GM12872 (cell line): ENCODE data around the gene ADISSP.

Experiments
- CTCF ChIP-seq: IDR thresholded peaks from 3 replicates; pipeline ENCODE4 v1.5.1; 2011; ENCODE audit warnings: low read depth, mild to moderate bottlenecking, low read length, moderate library complexity; ENCODE audit not compliant: insufficient read depth

ADISSP gene

GRCh38 chr20:3796477-3797225 lies 29.1 kb upstream of the ADISSP start:
- TF ChIP-seq CTCF = no peak

DNA sequence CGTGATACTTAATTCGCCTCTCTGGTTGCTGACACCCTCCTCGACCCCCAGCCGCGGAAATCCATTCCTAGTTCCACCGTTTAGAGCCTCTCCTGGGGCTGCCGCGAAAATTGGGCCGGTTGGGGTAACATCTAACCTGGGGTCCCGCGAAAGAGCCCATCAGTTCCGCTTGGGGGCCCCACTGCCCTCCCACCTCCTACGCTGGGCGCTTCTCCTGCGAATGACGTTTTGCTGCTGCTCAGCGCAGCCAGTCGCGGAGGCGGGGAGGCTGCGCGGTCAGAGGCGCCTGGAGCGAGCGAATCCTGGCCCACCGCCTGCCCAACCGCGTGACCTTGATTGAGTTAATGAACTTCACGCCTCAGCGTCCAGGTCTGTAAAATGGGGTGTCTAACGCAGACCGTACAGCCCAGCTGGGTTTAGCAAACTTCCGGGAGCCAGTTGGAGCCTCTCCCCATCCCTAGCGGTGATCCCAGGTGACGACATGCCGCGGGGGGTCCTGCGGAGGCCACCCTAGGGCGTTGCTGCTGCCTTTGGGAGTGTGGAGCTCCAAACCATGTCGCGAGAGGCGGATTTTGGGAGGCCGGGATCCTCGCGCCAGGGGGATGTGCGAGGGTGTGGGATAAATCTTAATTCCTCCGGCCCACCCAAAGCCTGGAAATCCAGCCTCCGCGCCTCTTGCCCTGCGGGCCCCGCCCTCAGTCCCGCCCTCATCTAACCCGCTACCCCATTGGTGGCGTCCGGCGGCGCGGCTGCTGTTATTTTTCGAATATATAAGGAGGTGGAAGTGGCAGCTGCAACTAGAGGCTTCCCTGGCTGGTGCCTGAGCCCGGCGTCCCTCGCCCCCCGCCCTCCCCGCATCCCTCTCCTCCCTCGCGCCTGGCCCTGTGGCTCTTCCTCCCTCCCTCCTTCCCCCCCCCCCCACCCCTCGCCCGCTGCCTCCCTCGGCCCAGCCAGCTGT lies 28.2 kb upstream of the ADISSP start, which contains the start of gene CDC25B:
Gene CDC25B (plus strand): TSS at position 800 of the 958 bp plus-strand sequence. CDS start 222 bp downstream, outside the sequence.
- TF ChIP-seq CTCF = peak; percentile 58

GRCh38 chr20:3794701-3795420 lies 27.3 kb upstream of the ADISSP start:
- TF ChIP-seq CTCF = no peak

DNA sequence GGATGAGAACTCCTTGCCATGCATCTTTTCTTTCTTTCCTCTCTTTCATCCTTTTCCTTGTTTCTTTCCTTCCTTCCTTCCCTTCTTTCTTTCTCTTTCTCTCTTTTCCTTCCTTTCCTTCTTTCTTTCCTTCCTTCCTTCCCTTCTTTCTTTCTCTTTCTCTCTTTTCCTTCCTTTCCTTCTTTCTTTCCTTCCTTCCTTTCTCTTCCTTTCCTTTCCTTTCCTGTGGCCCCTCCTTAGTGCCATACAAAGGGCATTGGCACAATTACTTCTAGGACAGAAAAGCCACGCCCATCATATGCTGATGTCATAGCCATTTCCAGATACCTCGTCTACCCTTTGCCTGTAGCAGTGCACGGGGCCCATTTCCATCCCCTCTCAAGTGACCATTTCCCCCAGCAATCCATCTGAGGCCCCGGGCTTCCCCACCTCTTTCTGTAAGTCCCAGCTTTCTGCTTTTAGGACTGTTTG lies 21.2 kb upstream of the ADISSP start:
- TF ChIP-seq CTCF = no peak

DNA sequence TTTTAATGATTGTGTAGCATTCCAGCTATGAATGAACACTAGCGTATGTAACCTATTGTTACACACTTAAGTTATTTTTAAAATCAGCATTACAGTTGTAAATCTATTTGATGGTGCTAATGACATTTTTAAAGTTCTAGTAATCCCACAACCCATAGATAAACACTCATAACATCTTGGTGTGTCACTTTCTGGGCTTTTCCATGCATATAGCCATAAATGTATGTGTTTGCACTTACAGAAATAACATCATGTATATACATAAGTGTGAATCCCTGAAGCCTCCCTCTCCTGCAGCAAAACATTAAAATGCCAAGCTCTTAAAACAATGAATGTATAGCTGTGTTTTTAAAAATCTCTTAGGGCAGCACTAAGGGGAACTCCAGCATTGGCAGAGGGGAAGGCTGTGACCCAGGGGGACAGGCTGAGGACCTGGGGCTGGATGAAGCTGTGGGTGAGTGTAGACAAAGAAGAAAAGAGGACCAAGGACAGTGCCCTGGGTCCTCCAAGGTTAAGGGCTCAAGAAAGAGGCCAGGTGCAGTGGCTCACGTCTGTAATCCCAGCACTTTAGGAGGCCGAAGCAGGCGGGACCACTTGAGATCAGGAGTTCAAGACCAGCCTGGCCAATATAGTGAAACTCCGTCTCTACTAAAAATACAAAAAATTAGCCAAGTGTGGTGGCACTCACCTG lies 19.9 kb upstream of the ADISSP start:
- no peak for TF ChIP-seq CTCF

DNA sequence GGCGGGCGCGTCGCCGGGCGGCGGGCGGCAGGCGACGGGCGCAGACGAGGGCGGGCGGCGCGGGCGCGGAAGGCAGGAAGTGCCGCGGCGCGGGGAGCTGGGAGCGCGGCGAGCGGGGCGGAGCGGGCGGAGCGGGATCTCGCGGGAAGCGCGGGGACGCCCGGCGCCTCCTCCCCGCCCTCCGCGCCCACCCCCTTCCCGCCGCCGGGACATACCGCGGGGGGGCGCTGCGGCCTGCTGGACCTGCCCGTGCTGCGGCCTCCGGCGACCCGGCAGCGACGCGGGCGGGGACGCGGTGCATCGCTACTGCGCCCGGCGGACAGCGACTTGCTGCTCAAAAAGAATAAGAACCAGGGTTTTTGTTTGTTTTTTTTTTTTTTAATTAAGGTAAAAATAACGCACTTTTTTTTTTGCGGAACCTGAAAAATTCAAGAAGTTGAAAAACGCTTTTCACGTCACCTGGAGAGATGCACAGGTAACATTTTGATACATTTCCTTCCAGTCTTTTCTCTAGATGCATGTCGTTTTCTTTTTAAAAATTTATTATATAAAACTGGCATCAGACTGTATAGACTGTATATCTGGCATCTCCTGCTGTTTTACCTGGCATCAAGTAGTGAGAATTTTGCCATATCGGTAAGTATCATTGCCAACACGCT lies 19.2 kb upstream of the ADISSP start, which contains the start of gene CENPB:
Gene CENPB (minus strand): TSS at position 76 of the 659 bp plus-strand sequence. CDS start 257 bp downstream, outside the sequence.
- TF ChIP-seq CTCF = peak; percentile 74
